Calu3 (cell line): ENCODE results near the gene ITGAD. TPM values are rescaled to one million over a fixed set of nuclear protein-coding genes. Genes with fewer than 3 reads are reported as not detected.

Experiments used
- BruUV-seq: library from RNA; stranded (reverse); fragments of 400-500 nt; replicated peaks from 2 replicates; lab custom pipeline; 2021; lab: Mats Ljungman, UMichigan
- CTCF ChIA-PET: fragments of 300-600 bp; sonication (Branson Sonifier 250); formaldehyde crosslinking; loops from one replicate; lab custom pipeline; 2022; ENCODE audit warnings: antibody characterized with exemption; lab: Charles Lee
- DNase-seq: peaks from one replicate; pipeline ENCODE4 v3.0.0; 2022
- H3K27ac Mint-ChIP-seq: one replicate; pipeline ENCODE4 v1.8.0; 2022; ENCODE audit warnings: mixed read lengths; ENCODE audit not compliant: unreplicated experiment
- H3K27me3 Mint-ChIP-seq: one replicate; pipeline ENCODE4 v1.8.0; 2022; ENCODE audit warnings: mixed read lengths; ENCODE audit not compliant: unreplicated experiment
- H3K36me3 Mint-ChIP-seq: one replicate; pipeline ENCODE4 v1.8.0; 2022; ENCODE audit warnings: mild to moderate bottlenecking, moderate library complexity, mixed read lengths; ENCODE audit not compliant: insufficient read depth, unreplicated experiment
- H3K4me1 Mint-ChIP-seq: one replicate; pipeline ENCODE4 v1.8.0; 2022; ENCODE audit warnings: mild to moderate bottlenecking, low read depth, mixed read lengths; ENCODE audit not compliant: unreplicated experiment
- H3K4me3 Mint-ChIP-seq: one replicate; pipeline ENCODE4 v1.8.0; 2022; ENCODE audit warnings: mild to moderate bottlenecking, low read depth, moderate library complexity, mixed read lengths; ENCODE audit not compliant: unreplicated experiment
- H3K9me3 Mint-ChIP-seq: one replicate; pipeline ENCODE4 v1.8.0; 2022; ENCODE audit warnings: low read depth, mixed read lengths; ENCODE audit not compliant: unreplicated experiment
- CTCF ChIP-seq: fragments of 200-600 bp; IDR thresholded peaks from one replicate; pipeline ENCODE4 v1.8.0; 2022; ENCODE audit warnings: antibody characterized with exemption; ENCODE audit not compliant: unreplicated experiment
- intact Hi-C: fragments of 100-400 bp; cut with micrococcal nuclease; formaldehyde crosslinking; loops from one replicate; pipeline ENCODE4 v1.10.0; 2022; ENCODE audit not compliant: unreplicated experiment
- total RNA-seq: library from RNA; stranded (reverse); gene quantifications from 2 replicates; pipeline ENCODE4 v1.2.3, GENCODE V29; 2022

The ITGAD gene
- total RNA-seq, 1 experiment from 2014 or later: not detected

- TF ChIP-seq CTCF: no peak
- Mint-ChIP-seq H3K4me3 (no peak overlapping the region), H3K36me3 (no peaks in the 10 kb centered on the region), H3K27ac (no peak overlapping the region), H3K9me3 (no peaks in the 10 kb centered on the region), H3K27me3 (peaks cover 58% of the 10 kb centered on the region), H3K4me1 (no peaks in the 10 kb centered on the region)
- no peak for DNase-seq
- CTCF ChIA-PET: interaction anchor here (0.6 kb wide), 1 partner anchor 1408 kb away, joined by 3 read pairs; no protein-coding TSS in a partner anchor
- no TSS peak for BruUV-seq
- intact Hi-C loops: no loop called here
Observed at GRCh38 chr16:31367853-31368252, 25.3 kb upstream of the ITGAD start.

- CTCF ChIA-PET: no interaction called here
- BruUV-seq: no TSS peak
- Mint-ChIP-seq H3K27me3 (peaks cover 74% of the 10 kb centered on the region), H3K4me1 (no peaks in the 10 kb centered on the region), H3K4me3 (no peak overlapping the region), H3K9me3 (no peaks in the 10 kb centered on the region), H3K27ac (no peak overlapping the region), H3K36me3 (no peaks in the 10 kb centered on the region)
- intact Hi-C loops: loop anchor here (10.0 kb wide), 1 partner anchor 66 kb away; no protein-coding TSS in a partner anchor
- no peak for TF ChIP-seq CTCF
- no peak for DNase-seq
Observed at GRCh38 chr16:31371008-31371407, 22.1 kb upstream of the ITGAD start.

- Mint-ChIP-seq H3K27me3 (peaks cover 72% of the 10 kb centered on the region), H3K4me1 (no peaks in the 10 kb centered on the region)
Observed at GRCh38 chr16:31371619-31372484, 21.3 kb upstream of the ITGAD start.

GRCh38 chr16:31373235-31373634, 19.9 kb upstream of the ITGAD start:
- intact Hi-C loops: loop anchor here (10.0 kb wide), 1 partner anchor 68 kb away; no protein-coding TSS in a partner anchor
- TF ChIP-seq CTCF: no peak
- BruUV-seq: no TSS peak
- DNase-seq: no peak
- peaks cover 79% of the 10 kb centered on the region for H3K27me3 Mint-ChIP-seq
- CTCF ChIA-PET: interaction anchor here (0.7 kb wide), 1 partner anchor 494 kb away, joined by 7 read pairs; no protein-coding TSS in a partner anchor
- H3K4me3 Mint-ChIP-seq: no peak overlapping the region
- H3K36me3 Mint-ChIP-seq: no peaks in the 10 kb centered on the region
- no peaks in the 10 kb centered on the region for H3K9me3 Mint-ChIP-seq
- H3K27ac Mint-ChIP-seq: no peak overlapping the region
- no peaks in the 10 kb centered on the region for H3K4me1 Mint-ChIP-seq

More at GRCh38 chr16:31371619-31372484, 21.3 kb upstream of the ITGAD start:
- Mint-ChIP-seq H3K36me3 (no peaks in the 10 kb centered on the region), H3K4me3 (no peak overlapping the region), H3K9me3 (no peaks in the 10 kb centered on the region), H3K27ac (no peak overlapping the region)
- CTCF ChIA-PET: no interaction called here
- BruUV-seq: no TSS peak
- DNase-seq: no peak
- intact Hi-C loops: loop anchor here (10.0 kb wide), 1 partner anchor 67 kb away; no protein-coding TSS in a partner anchor
- TF ChIP-seq CTCF: no peak
